Mesenchymal stem cell (in vitro differentiated cells and primary cell): Measurements from ENCODE around the gene HRK.
A peak's percentile ranks its signal among the peaks of the same experiment; 100 is the strongest.

Source experiments
- DNase-seq: peaks from one replicate; pipeline ENCODE4 v3.0.0-alpha.2; 2013
- H2AFZ ChIP-seq: one replicate; pipeline ENCODE4 v1.6.1; 2013; ENCODE audit warnings: low read depth, mild to moderate bottlenecking, control low read depth, inconsistent platforms, low read length, moderate library complexity
- H2AK5ac ChIP-seq: 2 replicates; pipeline ENCODE4 v1.6.1; 2013; ENCODE audit warnings: low read length, moderate library complexity, mild to moderate bottlenecking, inconsistent platforms; ENCODE audit not compliant: severe bottlenecking
- H2BK120ac ChIP-seq: one replicate; pipeline ENCODE4 v1.6.1; 2013; ENCODE audit warnings: low read depth, mild to moderate bottlenecking, inconsistent platforms, low read length, moderate library complexity
- H2BK12ac ChIP-seq, 2 experiments: one replicate each; pipeline ENCODE4 v1.6.1; 2013; ENCODE audit warnings: inconsistent platforms in 2 of 2, low read length in 2 of 2, mild to moderate bottlenecking in 2 of 2, moderate library complexity in 2 of 2, control low read depth in 1 of 2
- H2BK15ac ChIP-seq: one replicate; pipeline ENCODE4 v1.6.1; 2013; ENCODE audit warnings: mild to moderate bottlenecking, low read depth, inconsistent platforms; ENCODE audit not compliant: poor library complexity, severe bottlenecking
- H2BK5ac ChIP-seq: 2 replicates; pipeline ENCODE4 v1.6.1; 2013; ENCODE audit warnings: low read depth, mild to moderate bottlenecking, low read length, control low read depth, inconsistent platforms; ENCODE audit not compliant: poor library complexity, severe bottlenecking
- H3K14ac ChIP-seq, 2 experiments: one replicate each; pipeline ENCODE4 v1.6.1; 2013; ENCODE audit warnings: inconsistent platforms in 2 of 2, low read length in 2 of 2, control low read depth in 1 of 2, mild to moderate bottlenecking in 1 of 2, moderate library complexity in 1 of 2
- H3K18ac ChIP-seq, 2 experiments: one replicate each; pipeline ENCODE4 v1.6.1; 2013; ENCODE audit warnings: inconsistent platforms in 2 of 2, low read length in 2 of 2, control low read depth in 1 of 2, low read depth in 1 of 2, mild to moderate bottlenecking in 1 of 2
- H3K23ac ChIP-seq, 2 experiments: one replicate each; pipeline ENCODE4 v1.6.1; 2013; ENCODE audit warnings: inconsistent platforms in 2 of 2, low read length in 2 of 2, mild to moderate bottlenecking in 2 of 2, moderate library complexity in 2 of 2, control low read depth in 1 of 2
- H3K27ac ChIP-seq: 2 replicates; pipeline ENCODE4 v1.5.1; 2013; ENCODE audit warnings: mild to moderate bottlenecking, moderate library complexity, low read length, control low read depth, inconsistent platforms; ENCODE audit not compliant: poor library complexity, severe bottlenecking
- H3K27me3 ChIP-seq, 2 experiments: 2 replicates each; pipeline versions ENCODE4 v1.6.1 to v1.7.0; 2013; ENCODE audit warnings: low read length in 2 of 2, mild to moderate bottlenecking in 2 of 2, moderate library complexity in 2 of 2, control low read depth in 1 of 2, inconsistent platforms in 1 of 2; ENCODE audit not compliant: control insufficient read depth in 1 of 2, insufficient read depth in 1 of 2
- H3K36me3 ChIP-seq, 2 experiments: 2 replicates each; pipeline versions ENCODE4 v1.6.1 to v1.7.0; 2013; ENCODE audit warnings: low read length in 2 of 2, control low read depth in 1 of 2, inconsistent platforms in 1 of 2, low read depth in 1 of 2, mild to moderate bottlenecking in 1 of 2; ENCODE audit not compliant: insufficient read depth in 2 of 2, control insufficient read depth in 1 of 2
- H3K4ac ChIP-seq, 2 experiments: one replicate each; pipeline ENCODE4 v1.6.1; 2013; ENCODE audit warnings: inconsistent platforms in 2 of 2, low read length in 2 of 2, mild to moderate bottlenecking in 2 of 2, moderate library complexity in 2 of 2, control low read depth in 1 of 2, low read depth in 1 of 2
- H3K4me1 ChIP-seq: 2 replicates; pipeline ENCODE4 v1.6.1; 2013; ENCODE audit warnings: low read depth, low read length, control low read depth; ENCODE audit not compliant: control insufficient read depth, insufficient read depth
- H3K4me2 ChIP-seq: 2 replicates; pipeline ENCODE4 v1.6.1; 2013; ENCODE audit warnings: low read length, mild to moderate bottlenecking, inconsistent platforms; ENCODE audit not compliant: poor library complexity, severe bottlenecking
- H3K4me3 ChIP-seq, 2 experiments: 2 replicates each; pipeline versions ENCODE4 v1.5.1 to v1.7.0; 2013; ENCODE audit warnings: low read length in 2 of 2, mild to moderate bottlenecking in 2 of 2, control low read depth in 1 of 2, low read depth in 1 of 2; ENCODE audit not compliant: insufficient read depth in 1 of 2
- H3K79me1 ChIP-seq: replicated peaks from 2 replicates; pipeline ENCODE4 v1.6.1; 2013; ENCODE audit warnings: mild to moderate bottlenecking, control low read depth, low read length, inconsistent platforms; ENCODE audit not compliant: poor library complexity, severe bottlenecking
- H3K9ac ChIP-seq: 2 replicates; pipeline ENCODE4 v1.7.0; 2013; ENCODE audit warnings: mild to moderate bottlenecking, low read length, moderate library complexity
- H3K9me3 ChIP-seq: 2 replicates; pipeline ENCODE4 v1.7.0; 2013; ENCODE audit warnings: mild to moderate bottlenecking, low read length; ENCODE audit not compliant: control insufficient read depth
- H4K8ac ChIP-seq: one replicate; pipeline ENCODE4 v1.6.1; 2013; ENCODE audit warnings: inconsistent platforms, mild to moderate bottlenecking, low read length, moderate library complexity
- H4K91ac ChIP-seq: one replicate; pipeline ENCODE4 v1.6.1; 2013; ENCODE audit warnings: mild to moderate bottlenecking, low read length, inconsistent platforms
- WGBS: methylation state at CpG from one replicate; pipeline ENCODE4 v1.1.7; 2013; ENCODE audit warnings: mixed read lengths; 5-methylcytosine and 5-hydroxymethylcytosine counted together

Gene HRK

DNA sequence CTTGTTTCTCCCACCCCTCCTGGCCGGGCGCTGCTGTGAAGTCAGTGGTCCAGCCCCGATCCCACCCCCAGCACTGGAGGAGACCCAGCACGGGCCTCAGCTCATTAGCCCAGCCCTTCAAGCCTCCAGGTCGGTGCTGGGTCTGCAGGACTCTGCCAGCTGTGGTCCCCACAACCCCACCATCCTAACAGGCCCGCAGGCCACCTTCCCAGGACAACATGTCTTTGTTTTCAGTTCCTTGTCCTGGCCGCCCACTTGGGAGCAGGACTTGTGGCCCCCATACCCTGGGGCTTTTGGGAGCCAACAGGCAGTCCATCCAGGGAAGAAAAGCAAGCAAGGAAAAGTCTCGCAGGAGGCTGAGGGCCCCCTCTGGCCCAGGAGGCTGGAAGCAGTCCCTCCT, 60.0 kb downstream of the HRK start:
- Histone ChIP-seq H3K18ac (no peak overlapping the region), H3K4me3 (no peak overlapping the region), H3K4ac (no peak overlapping the region), H3K27me3 (peaks cover 0 to 10% of the 10 kb centered on the region in 2 experiments), H3K9me3 (peaks cover 10% of the 10 kb centered on the region), H2BK120ac (no peak overlapping the region), H3K23ac (no peak overlapping the region), H3K27ac (no peak overlapping the region), H3K14ac (no peak overlapping the region), H4K91ac (no peak overlapping the region), H3K79me1 (no peaks in the 10 kb centered on the region), H2BK12ac (no peak overlapping the region), H3K36me3 (no peaks in the 10 kb centered on the region), H2AK5ac (no peak overlapping the region), H2AFZ (no peak overlapping the region), H2BK15ac (no peak overlapping the region), H4K8ac (no peak overlapping the region), H3K9ac (no peak overlapping the region), H2BK5ac (no peak overlapping the region), H3K4me1 (peaks cover 8% of the 10 kb centered on the region), H3K4me2 (no peak overlapping the region)
- 58% methylated on average over 8 of the region's 8 CpGs for WGBS
- DNase-seq = no peak

DNA sequence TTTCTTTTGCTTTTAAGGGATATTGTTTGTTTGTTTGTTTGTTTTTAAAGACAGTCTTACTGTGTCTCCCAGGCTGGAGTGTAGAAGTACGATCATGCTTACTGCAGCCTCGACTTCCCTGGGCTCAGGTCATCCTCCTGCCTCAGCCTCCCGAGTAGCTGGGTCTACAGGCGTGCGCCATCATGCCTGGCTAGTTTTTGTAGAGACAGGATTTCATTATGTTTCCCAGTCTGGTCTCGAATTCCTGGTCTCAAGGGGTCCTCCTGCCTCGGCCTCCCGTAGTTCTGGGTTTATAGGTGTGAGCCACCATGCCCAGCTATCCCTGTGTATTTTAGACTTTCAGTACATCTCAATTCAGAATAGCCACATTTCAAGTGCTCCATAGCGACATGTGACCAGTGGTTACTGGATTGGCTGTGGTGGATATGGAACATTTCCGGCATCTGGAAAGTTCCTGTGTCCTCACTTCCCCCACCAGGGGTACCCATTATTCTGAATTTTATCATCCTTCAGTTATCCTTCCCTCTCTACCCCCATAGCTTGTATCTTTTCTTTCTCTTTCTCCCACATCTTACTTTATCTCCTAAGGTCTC, 61.1 kb downstream of the HRK start:
- Histone ChIP-seq H2BK12ac (no peak overlapping the region), H2BK15ac (no peak overlapping the region), H3K4ac (no peak overlapping the region), H3K4me3 (peak overlapping the region in 1 of 2 experiments; percentile 81), H2BK5ac (no peak overlapping the region), H3K79me1 (no peaks in the 10 kb centered on the region), H3K4me1 (peaks cover 8% of the 10 kb centered on the region), H4K91ac (no peak overlapping the region), H3K9ac (peak overlapping the region; percentile 94), H3K14ac (no peak overlapping the region), H2BK120ac (no peak overlapping the region), H2AFZ (no peak overlapping the region), H3K23ac (no peak overlapping the region), H4K8ac (no peak overlapping the region), H3K18ac (no peak overlapping the region), H3K27ac (no peak overlapping the region), H3K27me3 (peaks cover 0 to 10% of the 10 kb centered on the region in 2 experiments), H3K4me2 (no peak overlapping the region), H3K9me3 (peaks cover 10% of the 10 kb centered on the region), H3K36me3 (no peaks in the 10 kb centered on the region), H2AK5ac (no peak overlapping the region)
- 88% methylated on average over 10 of the region's 10 CpGs for WGBS
- DNase-seq = peak; percentile 25

DNA sequence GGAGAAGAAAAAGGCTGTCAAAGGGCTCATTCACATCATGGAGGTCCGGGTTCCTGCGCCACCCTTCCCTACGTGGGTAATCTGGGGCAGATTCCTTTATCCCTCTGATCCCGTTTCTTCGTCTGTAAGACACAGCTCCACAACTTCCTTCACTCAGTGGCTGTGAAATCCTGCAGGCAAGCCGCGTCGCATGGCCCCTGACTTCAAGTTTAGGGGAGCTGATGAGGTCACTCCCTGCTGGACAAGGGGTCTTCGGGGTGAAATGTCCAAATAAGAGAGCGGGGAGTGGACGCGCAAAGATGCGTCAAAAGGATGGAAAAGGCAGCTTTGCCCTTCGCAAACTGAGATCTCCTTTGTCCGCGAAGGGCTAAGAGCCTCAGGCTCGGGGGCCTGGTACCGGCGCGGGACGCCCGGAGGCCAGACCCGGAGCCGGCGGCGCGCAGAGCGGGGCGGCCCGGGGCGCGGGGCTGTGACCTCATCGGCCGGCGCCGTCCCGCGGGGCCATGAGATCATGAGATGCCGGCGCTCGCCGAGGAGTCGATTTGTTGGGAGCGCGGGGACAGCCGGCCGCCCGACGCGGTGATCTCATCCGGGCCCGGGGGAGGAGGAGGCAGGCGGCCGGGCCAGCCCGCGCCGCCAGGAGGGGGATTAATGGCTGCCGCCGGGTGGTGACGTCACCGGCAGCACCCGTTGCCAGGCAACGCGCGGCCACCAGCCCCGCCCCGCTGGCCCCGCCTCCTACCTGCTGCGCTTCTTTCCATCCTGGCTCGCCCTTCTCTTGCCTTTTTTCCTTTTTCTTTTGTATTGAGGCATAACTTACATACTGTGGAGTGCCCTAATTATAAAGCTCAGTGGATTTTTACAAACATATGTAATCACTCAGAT, 62.1 kb downstream of the HRK start:
- Histone ChIP-seq H3K18ac (peak overlapping the region; percentile 68 to 89), H3K4me1 (peaks cover 8% of the 10 kb centered on the region), H3K14ac (peak overlapping the region in 1 of 2 experiments; percentile 71), H4K91ac (peak overlapping the region; percentile 23), H2BK15ac (no peak overlapping the region), H3K27ac (peak overlapping the region; percentile 71), H3K4me2 (peak overlapping the region; percentile 77), H3K4ac (peak overlapping the region; percentile 76 to 77), H3K4me3 (peak overlapping the region; percentile 75 to 81), H2BK5ac (no peak overlapping the region), H2AK5ac (no peak overlapping the region), H3K9me3 (peaks cover under 1% of the 10 kb centered on the region), H2AFZ (peak overlapping the region; percentile 94), H3K36me3 (no peaks in the 10 kb centered on the region), H2BK12ac (no peak overlapping the region), H3K27me3 (peaks cover 0 to 10% of the 10 kb centered on the region in 2 experiments), H3K9ac (peak overlapping the region; percentile 94), H3K79me1 (no peaks in the 10 kb centered on the region), H3K23ac (peak overlapping the region in 1 of 2 experiments; percentile 79), H2BK120ac (peak overlapping the region; percentile 50), H4K8ac (peak overlapping the region; percentile 99)
- 1% methylated on average over 56 of the region's 70 CpGs for whole genome bisulfite sequencing
- peak; percentile 93 for DNase-seq

DNA sequence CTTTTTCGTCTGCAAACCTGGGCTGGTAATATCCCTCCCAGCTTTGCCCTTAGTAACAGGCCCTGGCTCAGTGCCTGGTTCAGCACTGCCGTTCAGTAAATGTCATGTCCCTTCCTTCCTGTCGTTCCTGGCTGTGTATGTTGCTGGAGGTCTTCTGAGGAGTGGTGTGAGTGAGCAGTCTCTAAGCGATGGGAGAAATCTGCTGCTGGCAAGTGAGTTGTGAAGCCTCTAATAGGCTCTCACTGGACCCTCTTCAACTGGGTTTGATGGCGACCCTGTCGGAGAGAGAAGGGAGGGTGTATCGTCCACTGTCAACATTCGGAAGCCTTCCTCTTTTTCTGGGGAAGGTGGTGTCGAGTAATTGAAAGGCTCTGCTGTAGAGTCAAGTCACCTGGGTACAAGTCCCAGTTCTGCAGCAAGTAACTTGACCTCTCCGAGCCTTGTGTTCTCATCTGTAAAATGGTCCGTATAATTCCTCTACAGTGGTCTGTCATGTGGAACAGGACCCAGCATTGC, 62.8 kb downstream of the HRK start:
- no peak overlapping the region for H3K14ac ChIP-seq
- no peaks in the 10 kb centered on the region for H3K79me1 ChIP-seq
- peak; percentile 15 for DNase-seq
- H3K27ac ChIP-seq = no peak overlapping the region
- no peaks in the 10 kb centered on the region for H3K9me3 ChIP-seq
- H2AFZ ChIP-seq = no peak overlapping the region
- H3K36me3 ChIP-seq = no peaks in the 10 kb centered on the region
- WGBS = 64% methylated on average over 11 of the region's 11 CpGs
- H4K91ac ChIP-seq = peak overlapping the region; percentile 23
- H2BK5ac ChIP-seq = no peak overlapping the region
- H4K8ac ChIP-seq = peak overlapping the region; percentile 99
- H2BK12ac ChIP-seq = no peak overlapping the region
- peak overlapping the region; percentile 75 to 81 for H3K4me3 ChIP-seq
- H3K23ac ChIP-seq = no peak overlapping the region
- peak overlapping the region; percentile 77 for H3K4me2 ChIP-seq
- H2BK120ac ChIP-seq = no peak overlapping the region
- peaks cover 0 to 10% of the 10 kb centered on the region in 2 experiments for H3K27me3 ChIP-seq
- peak overlapping the region; percentile 68 to 89 for H3K18ac ChIP-seq
- peak overlapping the region; percentile 3 for H2AK5ac ChIP-seq
- peaks cover 8% of the 10 kb centered on the region for H3K4me1 ChIP-seq
- H3K9ac ChIP-seq = peak overlapping the region; percentile 94
- H2BK15ac ChIP-seq = no peak overlapping the region
- peak overlapping the region in 1 of 2 experiments; percentile 76 for H3K4ac ChIP-seq
